Measurements from ENCODE around the gene TMC4. TPM values are rescaled to one million over a fixed set of nuclear protein-coding genes. Genes with fewer than 3 reads are reported as not detected.

The TMC4 gene
- total RNA-seq, 3 donors from 2014 or later, result 0.48 to 41.6 (median 38.0) TPM

- peak within 1 kb of the TSS; percentile 97 to 98 for H3K27ac ChIP-seq
- peak within 1 kb of the TSS; percentile 97 to 100 (median 100) for H3K4me3 ChIP-seq
- no peak for DNase-seq (ENCODE audit: low spot score in 2 of 2)
- H3K36me3 ChIP-seq, result no peaks in the 10 kb centered on the region
- H3K4me1 ChIP-seq, result peaks cover 8 to 20% of the 10 kb centered on the region in 2 donors
- H3K27me3 ChIP-seq, result no peaks in the 10 kb centered on the region
- intact Hi-C loops (cut with DNase I; ENCODE audit: low total_unique reads), result no loop called here
- TF ChIP-seq CTCF (IDR thresholded peaks at IDR 0.05) (no peak), POLR2AphosphoS5 (IDR thresholded peaks at IDR 0.05) (peak; percentile 71 to 86 (median 77)), POLR2A (IDR thresholded peaks at IDR 0.05) (peak; percentile 86)
- H3K9me3 ChIP-seq, result no peaks in the 10 kb centered on the region
Observed at GRCh38 chr19:54137699-54138488, 35.1 kb downstream of the TMC4 start, which contains the start of gene CNOT3. Gene CNOT3 (plus strand): TSS chr19:54137762. CDS start chr19:54142979, 5,217 bp downstream.

- peak overlapping the region; percentile 97 to 98 for H3K27ac ChIP-seq
- no peaks in the 10 kb centered on the region for H3K9me3 ChIP-seq
- peak overlapping the region; percentile 97 to 100 (median 100) for H3K4me3 ChIP-seq
- peaks cover 8 to 20% of the 10 kb centered on the region in 2 donors for H3K4me1 ChIP-seq
- intact Hi-C loops (cut with DNase I; ENCODE audit: low total_unique reads), result no loop called here
- H3K36me3 ChIP-seq, result no peaks in the 10 kb centered on the region
- peak in 1 of 3 donors; percentile 52 for TF ChIP-seq POLR2AphosphoS5 (IDR thresholded peaks at IDR 0.05)
- no peak for TF ChIP-seq POLR2A (IDR thresholded peaks at IDR 0.05)
- H3K27me3 ChIP-seq, result no peaks in the 10 kb centered on the region
- DNase-seq (ENCODE audit: low spot score in 2 of 2), result peak; percentile 100
Observed at GRCh38 chr19:54136864-54137698, 35.9 kb downstream of the TMC4 start.

- peak overlapping the region; percentile 41 to 61 for H3K27ac ChIP-seq
- intact Hi-C loops (cut with DNase I; ENCODE audit: low total_unique reads), result no loop called here
- H3K4me3 ChIP-seq, result peak overlapping the region; percentile 39 to 71 (median 50)
- no peaks in the 10 kb centered on the region for H3K9me3 ChIP-seq
- peaks cover 8 to 20% of the 10 kb centered on the region in 2 donors for H3K4me1 ChIP-seq
- H3K36me3 ChIP-seq, result no peaks in the 10 kb centered on the region
- TF ChIP-seq POLR2AphosphoS5 (IDR thresholded peaks at IDR 0.05) (no peak), POLR2A (IDR thresholded peaks at IDR 0.05) (no peak), CTCF (IDR thresholded peaks at IDR 0.05) (no peak)
- no peak for DNase-seq (ENCODE audit: low spot score in 2 of 2)
- no peaks in the 10 kb centered on the region for H3K27me3 ChIP-seq
Observed at GRCh38 chr19:54136086-54136863, 36.7 kb downstream of the TMC4 start.

GRCh38 chr19:54133957-54134590 lies 38.9 kb downstream of the TMC4 start:
- Histone ChIP-seq H3K27ac (no peak overlapping the region), H3K36me3 (no peaks in the 10 kb centered on the region), H3K27me3 (no peaks in the 10 kb centered on the region), H3K4me3 (no peak overlapping the region), H3K9me3 (no peaks in the 10 kb centered on the region), H3K4me1 (peaks cover 8 to 10% of the 10 kb centered on the region in 2 donors)
- TF ChIP-seq CTCF (IDR thresholded peaks at IDR 0.05), result no peak
- TF ChIP-seq POLR2A (IDR thresholded peaks at IDR 0.05), result no peak
- TF ChIP-seq POLR2AphosphoS5 (IDR thresholded peaks at IDR 0.05), result no peak
- intact Hi-C loops (cut with DNase I; ENCODE audit: low total_unique reads), result no loop called here
- DNase-seq (ENCODE audit: low spot score in 2 of 2), result no peak
